Uterus (tissue), 4 donors: ENCODE measurements around the gene GIN1. TPM values are rescaled to one million over a fixed set of nuclear protein-coding genes. Genes with fewer than 3 reads are reported as not detected.

ENCODE experiments used
- DNase-seq, 2 donors: peaks; one replicate each; pipeline ENCODE4 v3.0.0-alpha.2; 2019 to 2020
- H3K27ac ChIP-seq, 2 donors: fragments of 200-600 bp; sonication (generic); 1 replicate in 1 of 2; 2 replicates in 1 of 2; pipeline ENCODE4 v1.5.1; 2016 to 2018
- H3K27me3 ChIP-seq, 2 donors: fragments of 200-600 bp; sonication (generic); one replicate each; pipeline ENCODE4 v1.5.1; 2018 to 2019; ENCODE audit warnings: control low read depth in 1 of 2
- H3K36me3 ChIP-seq, 2 donors: fragments of 200-600 bp; sonication (generic); one replicate each; pipeline ENCODE4 v1.5.1; 2019; ENCODE audit warnings: control low read depth in 1 of 2
- H3K4me1 ChIP-seq, 2 donors: fragments of 200-600 bp; sonication (generic); one replicate each; pipeline ENCODE4 v1.5.1; 2018 to 2019; ENCODE audit warnings: control low read depth in 1 of 2
- H3K4me3 ChIP-seq, 2 donors: fragments of 200-600 bp; sonication (generic); 1 replicate in 1 of 2; 2 replicates in 1 of 2; pipeline ENCODE4 v1.5.1; 2018 to 2019; ENCODE audit warnings: mild to moderate bottlenecking in 1 of 2
- H3K9me3 ChIP-seq, 2 donors: fragments of 200-600 bp; sonication (generic); one replicate each; pipeline ENCODE4 v1.5.1; 2019; ENCODE audit warnings: control low read depth in 1 of 2
- CTCF ChIP-seq, 4 experiments: fragments of 200-600 bp in 2 of 4; fragments of 450-650 bp in 2 of 4; sonication (generic) in 2 of 4; IDR thresholded peaks; one replicate each; pipeline ENCODE4 v1.5.1; 2016 to 2019; ENCODE audit warnings: antibody characterized with exemption in 4 of 4, mild to moderate bottlenecking in 2 of 4, moderate library complexity in 1 of 4
- POLR2A ChIP-seq, 2 donors: fragments of 450-650 bp; IDR thresholded peaks; one replicate each; pipeline ENCODE4 v1.6.1; 2016; ENCODE audit warnings: antibody characterized with exemption in 2 of 2, mild to moderate bottlenecking in 1 of 2, moderate library complexity in 1 of 2
- intact Hi-C: fragments of 100-400 bp; cut with DNase I; formaldehyde crosslinking; loops from one replicate; pipeline ENCODE4 v1.15.1; 2023; ENCODE audit warnings: low total_unique reads
- total RNA-seq, 4 donors: library from RNA; depleted of rRNA in 3 of 4; stranded (reverse); fragments of >200 nt in 3 of 4; gene quantifications; one replicate each; pipeline versions ENCODE4 v1.1.0 to v1.2.4, GENCODE V29; 2014 to 2023
- donor health status: DM: yes; HTN: yes; CAD: no.

The GIN1 gene
- total RNA-seq, 4 donors from 2014 or later: 10.0 to 14.5 (median 12.6) TPM

GRCh38 chr5:103133231-103133630, 13.3 kb upstream of the GIN1 start:
- Histone ChIP-seq H3K27ac (no peak overlapping the region), H3K27me3 (no peaks in the 10 kb centered on the region), H3K4me1 (no peaks in the 10 kb centered on the region), H3K36me3 (no peaks in the 10 kb centered on the region), H3K9me3 (no peaks in the 10 kb centered on the region), H3K4me3 (no peak overlapping the region)
- intact Hi-C loops: no loop called here
- no peak for DNase-seq
- TF ChIP-seq CTCF (IDR thresholded peaks at IDR 0.05) (no peak), POLR2A (IDR thresholded peaks at IDR 0.05) (no peak)

DNA sequence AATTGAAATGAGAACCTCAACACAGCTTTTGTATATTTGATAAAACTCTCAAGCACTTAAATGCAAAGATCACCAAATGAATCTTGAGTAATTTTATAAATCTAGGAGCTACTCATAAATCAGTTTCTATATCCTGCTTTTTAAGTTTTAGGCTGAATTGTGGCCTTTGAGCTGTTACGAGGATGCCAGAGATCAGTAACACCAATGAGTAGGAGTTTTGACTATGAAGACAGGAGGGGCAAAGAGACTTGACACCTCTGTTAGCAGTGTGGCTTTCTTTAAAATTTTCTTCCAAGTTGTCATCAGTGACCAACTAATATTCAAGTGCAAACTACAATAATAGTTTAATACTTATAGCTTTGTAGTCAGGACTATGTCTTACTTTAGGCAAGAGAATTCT, 12.7 kb upstream of the GIN1 start:
- DNase-seq: no peak
- intact Hi-C loops: no loop called here
- H3K36me3 ChIP-seq: no peaks in the 10 kb centered on the region
- no peaks in the 10 kb centered on the region for H3K27me3 ChIP-seq
- H3K4me3 ChIP-seq: no peak overlapping the region
- H3K4me1 ChIP-seq: no peaks in the 10 kb centered on the region
- TF ChIP-seq POLR2A (IDR thresholded peaks at IDR 0.05) (no peak), CTCF (IDR thresholded peaks at IDR 0.05) (no peak)
- H3K9me3 ChIP-seq: no peaks in the 10 kb centered on the region
- H3K27ac ChIP-seq: no peak overlapping the region

DNA sequence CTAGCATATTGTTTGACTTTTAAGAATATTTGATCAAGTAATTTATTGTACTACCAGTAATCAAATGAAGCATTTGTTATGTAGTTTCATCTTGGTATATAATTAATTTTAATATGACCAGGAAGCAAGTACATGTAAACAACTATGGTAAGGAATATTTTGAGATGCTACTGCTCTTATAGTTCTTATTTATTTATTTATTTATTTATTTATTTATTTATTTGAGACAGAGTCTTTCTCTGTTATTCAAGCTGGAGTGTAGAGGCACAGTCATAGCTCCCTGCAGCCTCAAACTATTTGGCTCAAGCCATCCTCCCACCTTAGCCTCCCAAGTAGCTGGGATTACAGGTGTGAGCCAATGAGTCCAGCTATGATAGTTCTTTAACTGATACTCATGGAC, 8.3 kb upstream of the GIN1 start:
- no peak for DNase-seq
- H3K9me3 ChIP-seq: no peaks in the 10 kb centered on the region
- no peaks in the 10 kb centered on the region for H3K4me1 ChIP-seq
- intact Hi-C loops: no loop called here
- no peaks in the 10 kb centered on the region for H3K27me3 ChIP-seq
- H3K27ac ChIP-seq: no peak overlapping the region
- H3K4me3 ChIP-seq: no peak overlapping the region
- no peaks in the 10 kb centered on the region for H3K36me3 ChIP-seq
- TF ChIP-seq POLR2A (IDR thresholded peaks at IDR 0.05): no peak
- TF ChIP-seq CTCF (IDR thresholded peaks at IDR 0.05): no peak

DNA sequence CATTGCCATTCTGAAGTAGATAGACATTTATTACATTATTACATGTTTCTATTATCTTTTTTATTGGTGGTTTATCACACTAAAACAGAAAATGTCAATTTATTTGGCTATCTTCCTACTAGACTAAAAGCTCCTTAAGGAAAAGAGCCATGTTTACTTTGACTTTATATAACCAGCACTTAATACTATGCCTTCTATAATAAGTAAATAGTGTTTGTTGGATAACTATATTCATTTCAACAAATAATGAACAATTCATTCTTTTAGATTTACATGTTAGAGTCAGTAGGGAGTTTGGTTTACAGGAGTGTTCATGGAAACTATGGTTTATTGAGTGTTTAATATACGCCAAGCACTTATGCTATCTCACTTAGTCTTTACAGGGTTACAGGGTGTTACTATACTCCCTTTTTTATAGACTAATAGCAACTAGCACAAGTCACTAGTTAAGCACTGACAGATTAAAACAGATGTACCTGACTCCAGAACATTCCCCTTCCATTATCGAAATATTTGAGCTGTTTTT, 7.4 kb upstream of the GIN1 start:
- Histone ChIP-seq H3K27me3 (no peaks in the 10 kb centered on the region), H3K27ac (no peak overlapping the region), H3K4me3 (no peak overlapping the region), H3K9me3 (no peaks in the 10 kb centered on the region), H3K4me1 (no peaks in the 10 kb centered on the region), H3K36me3 (no peaks in the 10 kb centered on the region)
- intact Hi-C loops: no loop called here
- no peak for TF ChIP-seq CTCF (IDR thresholded peaks at IDR 0.05)
- TF ChIP-seq POLR2A (IDR thresholded peaks at IDR 0.05): no peak
- no peak for DNase-seq

DNA sequence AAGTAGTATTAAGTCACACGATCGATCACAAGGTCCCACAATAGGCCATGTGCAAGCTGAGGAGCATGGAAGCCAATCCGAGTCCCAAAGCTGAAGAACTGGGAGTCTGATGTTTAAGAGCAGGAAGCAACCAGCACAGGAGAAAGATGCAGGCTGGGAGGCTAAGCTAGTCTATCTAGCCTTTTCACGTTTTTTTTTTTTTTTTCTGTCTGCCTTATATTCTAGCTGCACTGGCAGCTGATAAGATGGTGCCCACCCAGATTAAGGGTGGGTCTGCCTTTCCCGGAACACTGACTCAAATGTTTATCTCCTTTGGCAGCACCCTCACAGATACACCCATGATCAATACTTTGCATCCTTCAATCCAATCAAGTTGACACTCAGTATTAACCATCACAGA, 6.6 kb upstream of the GIN1 start:
- H3K9me3 ChIP-seq: no peaks in the 10 kb centered on the region
- DNase-seq: no peak
- no peak overlapping the region for H3K27ac ChIP-seq
- TF ChIP-seq POLR2A (IDR thresholded peaks at IDR 0.05): no peak
- TF ChIP-seq CTCF (IDR thresholded peaks at IDR 0.05): no peak
- H3K36me3 ChIP-seq: no peaks in the 10 kb centered on the region
- H3K4me1 ChIP-seq: no peaks in the 10 kb centered on the region
- H3K27me3 ChIP-seq: no peaks in the 10 kb centered on the region
- no peak overlapping the region for H3K4me3 ChIP-seq
- intact Hi-C loops: no loop called here
